ENCODE measurements around the gene SUMO2. TPM values are rescaled to one million over a fixed set of nuclear protein-coding genes. Genes with fewer than 3 reads are reported as not detected.

The SUMO2 gene
- total and polyA plus RNA-seq, 9 of the 15 experiments (the other 6 are each of a cell fraction or from before 2014, with no cell fraction given), result 157 to 733 (median 419) TPM

DNA sequence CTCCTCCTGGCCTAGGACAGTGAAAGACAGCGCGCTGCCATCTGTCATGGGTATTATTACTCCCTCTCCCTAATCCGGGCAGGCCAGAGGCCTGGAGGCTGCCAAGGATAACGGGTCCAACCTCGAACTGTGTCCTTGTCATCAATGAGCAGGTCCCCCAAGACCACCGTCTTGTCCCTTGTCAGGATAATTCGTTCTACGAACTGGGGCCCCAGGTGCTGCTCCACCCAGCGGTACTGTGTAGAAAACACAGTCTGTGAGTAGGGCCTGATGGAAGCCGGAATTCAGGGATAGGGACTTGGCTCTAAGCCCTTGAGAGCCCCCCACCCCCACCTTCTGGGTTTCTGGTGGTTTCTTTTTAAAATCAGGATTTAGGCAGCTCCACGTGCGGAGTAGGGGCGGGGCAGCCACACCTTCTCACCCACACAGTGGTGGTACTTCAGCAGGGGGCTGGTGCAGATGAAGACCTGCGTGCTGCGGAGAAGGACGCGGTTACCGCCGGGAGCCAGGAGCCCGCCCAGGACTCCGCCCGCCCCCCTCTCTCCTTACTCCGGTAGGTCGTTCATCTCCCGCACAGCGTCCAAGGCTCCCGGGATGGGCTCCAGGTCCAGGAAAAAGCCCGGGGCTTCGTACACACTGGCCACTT lies 52.0 kb downstream of the SUMO2 start (continued):
- TF ChIP-seq, protein P1, sequence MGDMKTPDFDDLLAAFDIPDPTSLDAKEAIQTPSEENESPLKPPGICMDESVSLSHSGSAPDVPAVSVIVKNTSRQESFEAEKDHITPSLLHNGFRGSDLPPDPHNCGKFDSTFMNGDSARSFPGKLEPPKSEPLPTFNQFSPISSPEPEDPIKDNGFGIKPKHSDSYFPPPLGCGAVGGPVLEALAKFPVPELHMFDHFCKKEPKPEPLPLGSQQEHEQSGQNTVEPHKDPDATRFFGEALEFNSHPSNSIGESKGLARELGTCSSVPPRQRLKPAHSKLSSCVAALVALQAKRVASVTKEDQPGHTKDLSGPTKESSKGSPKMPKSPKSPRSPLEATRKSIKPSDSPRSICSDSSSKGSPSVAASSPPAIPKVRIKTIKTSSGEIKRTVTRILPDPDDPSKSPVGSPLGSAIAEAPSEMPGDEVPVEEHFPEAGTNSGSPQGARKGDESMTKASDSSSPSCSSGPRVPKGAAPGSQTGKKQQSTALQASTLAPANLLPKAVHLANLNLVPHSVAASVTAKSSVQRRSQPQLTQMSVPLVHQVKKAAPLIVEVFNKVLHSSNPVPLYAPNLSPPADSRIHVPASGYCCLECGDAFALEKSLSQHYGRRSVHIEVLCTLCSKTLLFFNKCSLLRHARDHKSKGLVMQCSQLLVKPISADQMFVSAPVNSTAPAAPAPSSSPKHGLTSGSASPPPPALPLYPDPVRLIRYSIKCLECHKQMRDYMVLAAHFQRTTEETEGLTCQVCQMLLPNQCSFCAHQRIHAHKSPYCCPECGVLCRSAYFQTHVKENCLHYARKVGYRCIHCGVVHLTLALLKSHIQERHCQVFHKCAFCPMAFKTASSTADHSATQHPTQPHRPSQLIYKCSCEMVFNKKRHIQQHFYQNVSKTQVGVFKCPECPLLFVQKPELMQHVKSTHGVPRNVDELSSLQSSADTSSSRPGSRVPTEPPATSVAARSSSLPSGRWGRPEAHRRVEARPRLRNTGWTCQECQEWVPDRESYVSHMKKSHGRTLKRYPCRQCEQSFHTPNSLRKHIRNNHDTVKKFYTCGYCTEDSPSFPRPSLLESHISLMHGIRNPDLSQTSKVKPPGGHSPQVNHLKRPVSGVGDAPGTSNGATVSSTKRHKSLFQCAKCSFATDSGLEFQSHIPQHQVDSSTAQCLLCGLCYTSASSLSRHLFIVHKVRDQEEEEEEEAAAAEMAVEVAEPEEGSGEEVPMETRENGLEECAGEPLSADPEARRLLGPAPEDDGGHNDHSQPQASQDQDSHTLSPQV (IDR thresholded peaks at IDR 0.05), result peak; percentile 22; the same call in 1 of the 2 replicates
- TF ChIP-seq HNRNPLL (IDR thresholded peaks at IDR 0.05; ENCODE audit: low read depth, low read length, poor library complexity, severe bottlenecking) (no peak), ESRRA (IDR thresholded peaks at IDR 0.05; ENCODE audit: borderline replicate concordance, low read depth) (0 out of 2 replicates have a peak, but pooled peaks have one; percentile 20), KDM1A (IDR thresholded peaks at IDR 0.05) (0 out of 4 replicates have a peak, but pooled peaks of 1 of the 2 experiments have one; percentile 10), BHLHE40 (IDR thresholded peaks at IDR 0.05; ENCODE audit: low read length) (0 out of 2 replicates have a peak, but pooled peaks have one; percentile 12), KLF16 (IDR thresholded peaks at IDR 0.05) (peak; percentile 40; the same call in 1 of the 2 replicates), MTA3 (IDR thresholded peaks at IDR 0.05; ENCODE audit: borderline replicate concordance) (0 out of 2 replicates have a peak, but pooled peaks have one; percentile 12), CAMTA2 (CRISPR knock-in tag; conservative IDR thresholded peaks at IDR 0.05) (0 out of 2 replicates have a peak, but pooled peaks have one; percentile 3), SIN3A (IDR thresholded peaks at IDR 0.05; ENCODE audit: borderline replicate concordance in 2 of 2, control insufficient read depth in 1 of 2, low read depth in 2 of 2, low read length in 2 of 2) (0 out of 4 replicates have a peak, but pooled peaks of 1 of the 2 experiments have one; percentile 53), NFIC (IDR thresholded peaks at IDR 0.05) (peak; percentile 76), ETV1 (tag; conservative IDR thresholded peaks at IDR 0.05; ENCODE audit: low read depth) (0 out of 2 replicates have a peak, but pooled peaks have one; percentile 17)
- TF ChIP-seq, protein P2, sequence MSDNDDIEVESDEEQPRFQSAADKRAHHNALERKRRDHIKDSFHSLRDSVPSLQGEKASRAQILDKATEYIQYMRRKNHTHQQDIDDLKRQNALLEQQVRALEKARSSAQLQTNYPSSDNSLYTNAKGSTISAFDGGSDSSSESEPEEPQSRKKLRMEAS (CRISPR knock-in tag; IDR thresholded peaks at IDR 0.05), result 0 out of 2 replicates have a peak, but pooled peaks have one; percentile 18
- TF ChIP-seq, protein P3, sequence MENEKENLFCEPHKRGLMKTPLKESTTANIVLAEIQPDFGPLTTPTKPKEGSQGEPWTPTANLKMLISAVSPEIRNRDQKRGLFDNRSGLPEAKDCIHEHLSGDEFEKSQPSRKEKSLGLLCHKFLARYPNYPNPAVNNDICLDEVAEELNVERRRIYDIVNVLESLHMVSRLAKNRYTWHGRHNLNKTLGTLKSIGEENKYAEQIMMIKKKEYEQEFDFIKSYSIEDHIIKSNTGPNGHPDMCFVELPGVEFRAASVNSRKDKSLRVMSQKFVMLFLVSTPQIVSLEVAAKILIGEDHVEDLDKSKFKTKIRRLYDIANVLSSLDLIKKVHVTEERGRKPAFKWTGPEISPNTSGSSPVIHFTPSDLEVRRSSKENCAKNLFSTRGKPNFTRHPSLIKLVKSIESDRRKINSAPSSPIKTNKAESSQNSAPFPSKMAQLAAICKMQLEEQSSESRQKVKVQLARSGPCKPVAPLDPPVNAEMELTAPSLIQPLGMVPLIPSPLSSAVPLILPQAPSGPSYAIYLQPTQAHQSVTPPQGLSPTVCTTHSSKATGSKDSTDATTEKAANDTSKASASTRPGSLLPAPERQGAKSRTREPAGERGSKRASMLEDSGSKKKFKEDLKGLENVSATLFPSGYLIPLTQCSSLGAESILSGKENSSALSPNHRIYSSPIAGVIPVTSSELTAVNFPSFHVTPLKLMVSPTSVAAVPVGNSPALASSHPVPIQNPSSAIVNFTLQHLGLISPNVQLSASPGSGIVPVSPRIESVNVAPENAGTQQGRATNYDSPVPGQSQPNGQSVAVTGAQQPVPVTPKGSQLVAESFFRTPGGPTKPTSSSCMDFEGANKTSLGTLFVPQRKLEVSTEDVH (IDR thresholded peaks at IDR 0.05; ENCODE audit: low read depth, partially characterized antibody), result no peak
- TF ChIP-seq, protein P4, sequence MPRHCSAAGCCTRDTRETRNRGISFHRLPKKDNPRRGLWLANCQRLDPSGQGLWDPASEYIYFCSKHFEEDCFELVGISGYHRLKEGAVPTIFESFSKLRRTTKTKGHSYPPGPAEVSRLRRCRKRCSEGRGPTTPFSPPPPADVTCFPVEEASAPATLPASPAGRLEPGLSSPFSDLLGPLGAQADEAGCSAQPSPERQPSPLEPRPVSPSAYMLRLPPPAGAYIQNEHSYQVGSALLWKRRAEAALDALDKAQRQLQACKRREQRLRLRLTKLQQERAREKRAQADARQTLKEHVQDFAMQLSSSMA (CRISPR knock-in tag; IDR thresholded peaks at IDR 0.05), result no peak
- TF ChIP-seq, protein P5, sequence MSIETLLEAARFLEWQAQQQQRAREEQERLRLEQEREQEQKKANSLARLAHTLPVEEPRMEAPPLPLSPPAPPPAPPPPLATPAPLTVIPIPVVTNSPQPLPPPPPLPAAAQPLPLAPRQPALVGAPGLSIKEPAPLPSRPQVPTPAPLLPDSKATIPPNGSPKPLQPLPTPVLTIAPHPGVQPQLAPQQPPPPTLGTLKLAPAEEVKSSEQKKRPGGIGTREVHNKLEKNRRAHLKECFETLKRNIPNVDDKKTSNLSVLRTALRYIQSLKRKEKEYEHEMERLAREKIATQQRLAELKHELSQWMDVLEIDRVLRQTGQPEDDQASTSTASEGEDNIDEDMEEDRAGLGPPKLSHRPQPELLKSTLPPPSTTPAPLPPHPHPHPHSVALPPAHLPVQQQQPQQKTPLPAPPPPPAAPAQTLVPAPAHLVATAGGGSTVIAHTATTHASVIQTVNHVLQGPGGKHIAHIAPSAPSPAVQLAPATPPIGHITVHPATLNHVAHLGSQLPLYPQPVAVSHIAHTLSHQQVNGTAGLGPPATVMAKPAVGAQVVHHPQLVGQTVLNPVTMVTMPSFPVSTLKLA (conservative IDR thresholded peaks at IDR 0.05), result peak in 1 of 2 experiments; percentile 67; a peak in 3 of 4 replicates

All from K562 (cell line).